ENCODE measurements around the gene MYOM3. TPM values are rescaled to one million over a fixed set of nuclear protein-coding genes. Genes with fewer than 3 reads are reported as not detected.
A peak's percentile ranks its signal among the peaks of the same experiment; 100 is the strongest.

Gene MYOM3
- total and polyA plus RNA-seq, 2 of the 4 experiments (the other 2 are of a cell fraction) = 0.03 TPM; not detected in 1

DNA sequence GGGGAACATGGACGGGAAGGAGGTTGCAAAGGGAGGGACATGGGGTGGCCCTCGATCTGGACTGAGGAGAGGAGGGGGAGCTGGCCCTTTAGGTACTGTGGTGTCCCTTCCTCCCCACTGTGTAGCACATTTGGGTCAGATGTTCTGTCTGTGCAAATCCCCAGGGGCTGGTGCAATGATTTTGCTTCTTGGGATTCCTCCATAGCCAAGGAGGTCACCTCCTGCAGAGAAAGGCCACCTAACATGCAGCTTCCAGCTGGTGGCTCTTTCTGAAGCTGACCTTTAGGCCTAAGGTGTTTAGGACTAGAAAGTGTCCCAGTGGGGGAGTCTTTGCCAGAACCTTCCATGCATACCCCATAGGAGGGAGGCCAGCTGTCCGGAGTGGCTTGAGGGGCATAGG lies 9.0 kb upstream of the MYOM3 start:
- no peak overlapping the region for H3K18ac ChIP-seq (ENCODE audit: low read depth, low read length)
- no peak overlapping the region for H2BK20ac ChIP-seq (ENCODE audit: low read depth, low read length)
- no peaks in the 10 kb centered on the region for H3K9me3 ChIP-seq (ENCODE audit: control insufficient read depth, insufficient read depth, low read length)
- ATAC-seq (ENCODE audit: low read depth) (no peak), DNase-seq (no peak)
- in situ Hi-C loops (cut with MboI; ENCODE audit: low sequenced_read_pairs) = no loop called here
- H2BK120ac ChIP-seq (ENCODE audit: low read depth, low read length) = no peak overlapping the region
- dilution Hi-C loops (cut with HindIII; ENCODE audit: low sequenced_read_pairs, unreplicated experiment) = no loop called here
- WGBS, 2 experiments (ENCODE audit: extremely low coverage in 2 of 2, insufficient read length in 1 of 2) = 100% methylated on average over 1 of the region's 3 CpGs; no CpG with 5 or more reads in 1 of the 2 experiments
- H3K4me2 ChIP-seq (ENCODE audit: low read depth, low read length) = no peak overlapping the region
- no peak overlapping the region for H3K27ac ChIP-seq (ENCODE audit: insufficient read depth, low read length)
- H3K4ac ChIP-seq (ENCODE audit: low read depth, low read length) = no peak overlapping the region
- no peak overlapping the region for H4K91ac ChIP-seq (ENCODE audit: insufficient read depth, low read depth, low read length)
- no TSS peak for BruUV-seq (replicated peaks)
- H4K8ac ChIP-seq (ENCODE audit: low read depth in 2 of 2, low read length in 2 of 2) = no peak overlapping the region
- no peak overlapping the region for H3K56ac ChIP-seq (ENCODE audit: extremely low read depth, insufficient read depth, low read length)
- H2AK9ac ChIP-seq (replicated peaks; ENCODE audit: low read depth, low read length, poor library complexity) = no peak overlapping the region
- no peak overlapping the region for H2BK5ac ChIP-seq (ENCODE audit: low read depth, low read length, poor library complexity, severe bottlenecking)
- intact Hi-C loops (cut with micrococcal nuclease) = no loop called here
- TF ChIP-seq, protein P1, sequence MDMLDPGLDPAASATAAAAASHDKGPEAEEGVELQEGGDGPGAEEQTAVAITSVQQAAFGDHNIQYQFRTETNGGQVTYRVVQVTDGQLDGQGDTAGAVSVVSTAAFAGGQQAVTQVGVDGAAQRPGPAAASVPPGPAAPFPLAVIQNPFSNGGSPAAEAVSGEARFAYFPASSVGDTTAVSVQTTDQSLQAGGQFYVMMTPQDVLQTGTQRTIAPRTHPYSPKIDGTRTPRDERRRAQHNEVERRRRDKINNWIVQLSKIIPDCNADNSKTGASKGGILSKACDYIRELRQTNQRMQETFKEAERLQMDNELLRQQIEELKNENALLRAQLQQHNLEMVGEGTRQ (IDR thresholded peaks at IDR 0.05; ENCODE audit: low read depth, low read length) = no peak
- no peak for TF ChIP-seq CHD1 (IDR thresholded peaks at IDR 0.05; ENCODE audit: low read depth, low read length)
- no peak for TF ChIP-seq POLR2A (IDR thresholded peaks at IDR 0.05; ENCODE audit: low read depth, low read length)
- TF ChIP-seq CEBPB (IDR thresholded peaks at IDR 0.05; ENCODE audit: low read depth, low read length) = no peak
- TF ChIP-seq FOS (IDR thresholded peaks at IDR 0.05; ENCODE audit: low read depth, low read length) = no peak
- no peak for TF ChIP-seq RCOR1 (IDR thresholded peaks at IDR 0.05; ENCODE audit: insufficient replicate concordance, low read length)
- TF ChIP-seq MXI1 (IDR thresholded peaks at IDR 0.05; ENCODE audit: borderline replicate concordance, low read depth, low read length) = no peak
- no peak for TF ChIP-seq MAZ (IDR thresholded peaks at IDR 0.05; ENCODE audit: borderline replicate concordance, low read depth, low read length)
- no peak for TF ChIP-seq RFX5 (IDR thresholded peaks at IDR 0.05; ENCODE audit: low read depth, low read length)
- no peak for TF ChIP-seq RAD21 (IDR thresholded peaks at IDR 0.05; ENCODE audit: low read length)
- no peak for TF ChIP-seq MAFK (IDR thresholded peaks at IDR 0.05; ENCODE audit: low read depth, low read length)
- ChIA-PET POLR2A (ENCODE audit: unreplicated experiment) (no interaction called here), CTCF (no interaction called here)
- no peak overlapping the region for H4K5ac ChIP-seq (ENCODE audit: low read depth, low read length)
- H2AK5ac ChIP-seq (ENCODE audit: low read depth, low read length) = no peak overlapping the region
- no peak overlapping the region for H3K23ac ChIP-seq (ENCODE audit: low read depth, low read length)
- peak overlapping the region; percentile 11 for H2AFZ ChIP-seq (replicated peaks; ENCODE audit: low read length, poor library complexity)
- no peaks in the 10 kb centered on the region for H3K36me3 ChIP-seq (ENCODE audit: control insufficient read depth, insufficient read depth, low read length)
- H3K9me1 ChIP-seq (ENCODE audit: insufficient read depth, low read length) = no peaks in the 10 kb centered on the region
- no peaks in the 10 kb centered on the region for H3K79me1 ChIP-seq (ENCODE audit: low read depth in 1 of 2, low read length in 2 of 2)
- peaks cover 52% of the 10 kb centered on the region for H3K27me3 ChIP-seq (ENCODE audit: control insufficient read depth, insufficient read depth, low read length)
- no peak overlapping the region for H3K14ac ChIP-seq (replicated peaks; ENCODE audit: low read depth, low read length)
- H4K20me1 ChIP-seq (ENCODE audit: insufficient read depth, low read length) = no peaks in the 10 kb centered on the region
- H3K9ac ChIP-seq (ENCODE audit: low read depth, low read length) = no peak overlapping the region
- H2BK15ac ChIP-seq (ENCODE audit: low read depth, low read length) = no peak overlapping the region
- H3K4me1 ChIP-seq (ENCODE audit: control insufficient read depth, insufficient read depth, low read length) = peaks cover 2% of the 10 kb centered on the region; the same call in 1 of the 2 replicates
- no peak overlapping the region for H3K4me3 ChIP-seq (ENCODE audit: insufficient read depth, low read depth, low read length)
